Erythroblast (primary cell): Measurements from ENCODE around the gene HUS1.

Source experiments
- GATA1 ChIP-seq: IDR thresholded peaks from 2 replicates; pipeline ENCODE4 v1.6.1; 2011; ENCODE audit warnings: low read depth, mild to moderate bottlenecking, control low read depth, low read length, moderate library complexity
- POLR2A ChIP-seq: IDR thresholded peaks from 2 replicates; pipeline ENCODE4 v1.6.1; 2011; ENCODE audit warnings: mild to moderate bottlenecking, low read length

- TF ChIP-seq POLR2A, result no peak
- TF ChIP-seq GATA1, result no peak
Observed at GRCh38 chr7:47962262-47962661, 17.2 kb downstream of the HUS1 start.
